ENCODE data around the gene CDNF. TPM values are rescaled to one million over a fixed set of nuclear protein-coding genes. Genes with fewer than 3 reads are reported as not detected.

The CDNF gene
- total RNA-seq = 1 to 10 TPM in 2 of 4 donors, not detected in 2; 2.2 to 2.5 TPM

- H3K36me3 ChIP-seq = peaks cover 0 to 14% (median 4%) of the 10 kb centered on the region in 4 donors
- peak within 1 kb of the TSS; percentile 95 to 98 (median 96) for H3K27ac ChIP-seq
- TF ChIP-seq EP300 (IDR thresholded peaks at IDR 0.05; ENCODE audit: low read depth) = no peak
- TF ChIP-seq, protein P1, sequence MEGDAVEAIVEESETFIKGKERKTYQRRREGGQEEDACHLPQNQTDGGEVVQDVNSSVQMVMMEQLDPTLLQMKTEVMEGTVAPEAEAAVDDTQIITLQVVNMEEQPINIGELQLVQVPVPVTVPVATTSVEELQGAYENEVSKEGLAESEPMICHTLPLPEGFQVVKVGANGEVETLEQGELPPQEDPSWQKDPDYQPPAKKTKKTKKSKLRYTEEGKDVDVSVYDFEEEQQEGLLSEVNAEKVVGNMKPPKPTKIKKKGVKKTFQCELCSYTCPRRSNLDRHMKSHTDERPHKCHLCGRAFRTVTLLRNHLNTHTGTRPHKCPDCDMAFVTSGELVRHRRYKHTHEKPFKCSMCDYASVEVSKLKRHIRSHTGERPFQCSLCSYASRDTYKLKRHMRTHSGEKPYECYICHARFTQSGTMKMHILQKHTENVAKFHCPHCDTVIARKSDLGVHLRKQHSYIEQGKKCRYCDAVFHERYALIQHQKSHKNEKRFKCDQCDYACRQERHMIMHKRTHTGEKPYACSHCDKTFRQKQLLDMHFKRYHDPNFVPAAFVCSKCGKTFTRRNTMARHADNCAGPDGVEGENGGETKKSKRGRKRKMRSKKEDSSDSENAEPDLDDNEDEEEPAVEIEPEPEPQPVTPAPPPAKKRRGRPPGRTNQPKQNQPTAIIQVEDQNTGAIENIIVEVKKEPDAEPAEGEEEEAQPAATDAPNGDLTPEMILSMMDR (IDR thresholded peaks at IDR 0.05) = peak in 2 of 5 experiments; percentile 12 to 34
- TF ChIP-seq POLR2AphosphoS5 (IDR thresholded peaks at IDR 0.05) = peak; percentile 86 to 91 (median 89)
- peak; percentile 92 for TF ChIP-seq POLR2A (IDR thresholded peaks at IDR 0.05)
- no peaks in the 10 kb centered on the region for H3K9me3 ChIP-seq
- WGBS, 2 donors (ENCODE audit: low coverage in 1 of 2) = 0% methylated on average over 21 to 56 of the region's 72 CpGs
- in situ Hi-C loops (cut with MboI; ENCODE audit: low pct_ligation_motif_present in 1 of 4, low pct_unique_long_range_greater_than_20kb in 1 of 4, low sequenced_read_pairs in 3 of 4) = loop anchor here in 1 of 4 donors (25.0 kb wide), 1 partner anchor 124 kb away; the partner anchor contains the start of genes DCLRE1C and MEIG1
- peak within 1 kb of the TSS; percentile 81 to 98 (median 93) for H3K4me3 ChIP-seq
- peaks cover 0 to 34% (median 21%) of the 10 kb centered on the region in 4 donors for H3K4me1 ChIP-seq
- peak; percentile 100 for DNase-seq
- intact Hi-C loops (cut with DNase I; ENCODE audit: low total_unique reads) = no loop called here
- H3K27me3 ChIP-seq = no peaks in the 10 kb centered on the region
Measured at GRCh38 chr10:14837757-14838581, at the start of gene CDNF, which contains the start of the genes HSPA14 and MSANTD7. CDNF (minus strand) TSS chr10:14838037; CDS start chr10:14837946, 91 bp downstream. HSPA14 (plus strand) TSS chr10:14838306; CDS start chr10:14838403, 97 bp downstream. MSANTD7 (plus strand) TSS chr10:14838306; CDS start chr10:14842285, 3,979 bp downstream.

GRCh38 chr10:14884082-14884481 lies 46.2 kb upstream of the CDNF start:
- WGBS, 2 donors (ENCODE audit: low coverage in 1 of 2) = 91 to 93% methylated on average over 3 of the region's 3 CpGs

DNA sequence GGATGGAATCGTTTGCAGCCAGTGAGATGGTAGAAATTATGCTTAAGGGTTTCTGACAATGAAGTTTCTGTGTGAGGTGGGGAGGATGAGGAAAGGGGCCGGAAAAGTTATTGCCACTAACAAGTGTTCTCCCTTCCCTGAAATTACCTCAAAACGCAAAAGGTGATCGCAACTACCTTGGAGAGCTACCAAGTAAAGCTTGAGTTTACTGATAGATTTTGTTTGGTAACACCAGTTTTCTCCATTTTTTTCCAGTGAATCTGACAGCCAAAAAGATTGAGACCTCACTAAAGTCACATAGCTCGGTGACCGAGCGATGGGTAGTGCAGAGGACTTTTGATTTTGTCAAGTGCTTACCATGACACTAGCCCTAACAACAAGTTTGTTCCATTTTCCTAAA lies 42.4 kb upstream of the CDNF start:
- Histone ChIP-seq H3K4me3 (peak overlapping the region in 1 of 4 donors; percentile 98), H3K9me3 (no peaks in the 10 kb centered on the region), H3K27me3 (no peaks in the 10 kb centered on the region), H3K36me3 (no peaks in the 10 kb centered on the region), H3K4me1 (peaks cover 6 to 20% (median 10%) of the 10 kb centered on the region in 4 donors), H3K27ac (no peak overlapping the region)
- intact Hi-C loops (cut with DNase I; ENCODE audit: low total_unique reads) (no loop called here), in situ Hi-C loops (cut with MboI; ENCODE audit: low pct_ligation_motif_present in 1 of 4, low pct_unique_long_range_greater_than_20kb in 1 of 4, low sequenced_read_pairs in 3 of 4) (no loop called here)
- TF ChIP-seq POLR2AphosphoS5 (IDR thresholded peaks at IDR 0.05) = no peak
- TF ChIP-seq, protein P1 (IDR thresholded peaks at IDR 0.05) = no peak
- no peak for TF ChIP-seq EP300 (IDR thresholded peaks at IDR 0.05; ENCODE audit: low read depth)
- DNase-seq = no peak
- WGBS, 2 donors (ENCODE audit: low coverage in 1 of 2) = 64 to 66% methylated on average over 4 to 7 of the region's 7 CpGs

More at GRCh38 chr10:14884082-14884481, 46.2 kb upstream of the CDNF start:
- TF ChIP-seq EP300 (IDR thresholded peaks at IDR 0.05; ENCODE audit: low read depth) (no peak), POLR2A (IDR thresholded peaks at IDR 0.05) (no peak), POLR2AphosphoS5 (IDR thresholded peaks at IDR 0.05) (no peak)
- TF ChIP-seq, protein P1 (IDR thresholded peaks at IDR 0.05) = no peak
- no peak for DNase-seq
- intact Hi-C loops (cut with DNase I; ENCODE audit: low total_unique reads) = no loop called here
- in situ Hi-C loops (cut with MboI; ENCODE audit: low pct_ligation_motif_present in 1 of 4, low pct_unique_long_range_greater_than_20kb in 1 of 4, low sequenced_read_pairs in 3 of 4) = no loop called here
- no peaks in the 10 kb centered on the region for H3K9me3 ChIP-seq
- no peak overlapping the region for H3K27ac ChIP-seq
- no peak overlapping the region for H3K4me3 ChIP-seq
- H3K36me3 ChIP-seq = no peaks in the 10 kb centered on the region
- peaks cover 4 to 9% (median 6%) of the 10 kb centered on the region in 4 donors for H3K4me1 ChIP-seq
- no peaks in the 10 kb centered on the region for H3K27me3 ChIP-seq

DNA sequence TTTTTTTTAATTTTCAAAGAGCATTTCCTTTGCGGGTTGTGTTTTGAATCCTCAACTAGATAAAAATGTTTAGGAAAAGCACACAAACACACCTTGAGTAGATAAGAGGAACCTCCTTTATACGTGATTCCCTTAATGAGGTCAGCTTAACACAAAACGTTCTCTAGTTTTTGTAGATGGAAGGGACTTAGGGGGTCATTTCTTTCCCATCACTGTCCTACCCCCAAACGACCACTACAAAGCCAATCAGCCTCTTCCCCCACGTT lies 42.0 kb upstream of the CDNF start:
- WGBS, 2 donors (ENCODE audit: low coverage in 1 of 2) = 0 to 1% methylated on average over 5 of the region's 5 CpGs
- peaks cover 6 to 20% (median 10%) of the 10 kb centered on the region in 4 donors for H3K4me1 ChIP-seq
- no peak for DNase-seq
- H3K9me3 ChIP-seq = no peaks in the 10 kb centered on the region
- H3K36me3 ChIP-seq = no peaks in the 10 kb centered on the region
- H3K27ac ChIP-seq = no peak overlapping the region
- intact Hi-C loops (cut with DNase I; ENCODE audit: low total_unique reads) = no loop called here
- in situ Hi-C loops (cut with MboI; ENCODE audit: low pct_ligation_motif_present in 1 of 4, low pct_unique_long_range_greater_than_20kb in 1 of 4, low sequenced_read_pairs in 3 of 4) = no loop called here
- TF ChIP-seq EP300 (IDR thresholded peaks at IDR 0.05; ENCODE audit: low read depth) (no peak), POLR2A (IDR thresholded peaks at IDR 0.05) (no peak), POLR2AphosphoS5 (IDR thresholded peaks at IDR 0.05) (no peak)
- TF ChIP-seq, protein P1 (IDR thresholded peaks at IDR 0.05) = no peak
- H3K27me3 ChIP-seq = no peaks in the 10 kb centered on the region
- H3K4me3 ChIP-seq = peak overlapping the region in 3 of 4 donors; percentile 70 to 98 (median 73)
